GM19193 (cell line): ENCODE data around the gene LYPLAL1.
A peak's percentile ranks its signal among the peaks of the same experiment; 100 is the strongest.

Source experiments
- POLR2A ChIP-seq: IDR thresholded peaks from 4 replicates; pipeline ENCODE4 v1.6.1; 2011; ENCODE audit not compliant: insufficient read depth, insufficient read length; ENCODE audit errors: extremely low read depth

LYPLAL1 gene

GRCh38 chr1:219173758-219174459, at the start of gene LYPLAL1:
LYPLAL1 (plus strand) TSS chr1:219173878; CDS start chr1:219173891, 13 bp downstream.
- TF ChIP-seq POLR2A = peak; percentile 97

GRCh38 chr1:219124163-219124562, 49.5 kb upstream of the LYPLAL1 start:
- no peak for TF ChIP-seq POLR2A

DNA sequence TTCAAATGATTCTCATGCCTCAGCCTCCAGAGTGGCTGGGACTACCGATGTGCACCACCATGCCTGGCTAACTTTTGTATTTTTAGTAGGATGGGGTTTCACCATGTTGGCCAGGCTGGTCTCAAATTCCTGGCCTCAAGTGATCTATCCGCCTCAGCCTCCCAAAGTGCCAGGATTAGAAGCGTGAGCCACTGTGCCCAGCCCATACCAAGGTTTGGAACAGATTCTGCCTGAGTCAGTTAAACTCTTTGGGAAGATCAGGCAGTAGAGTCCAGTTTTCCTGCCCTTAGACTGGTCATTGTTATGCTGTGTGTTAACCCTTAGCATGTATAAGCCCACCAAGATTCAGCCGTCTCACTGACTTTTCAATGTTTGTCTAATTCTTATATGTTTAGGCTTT, 48.3 kb upstream of the LYPLAL1 start:
- no peak for TF ChIP-seq POLR2A

- no peak for TF ChIP-seq POLR2A
Observed at GRCh38 chr1:219126377-219126776, 47.3 kb upstream of the LYPLAL1 start.

DNA sequence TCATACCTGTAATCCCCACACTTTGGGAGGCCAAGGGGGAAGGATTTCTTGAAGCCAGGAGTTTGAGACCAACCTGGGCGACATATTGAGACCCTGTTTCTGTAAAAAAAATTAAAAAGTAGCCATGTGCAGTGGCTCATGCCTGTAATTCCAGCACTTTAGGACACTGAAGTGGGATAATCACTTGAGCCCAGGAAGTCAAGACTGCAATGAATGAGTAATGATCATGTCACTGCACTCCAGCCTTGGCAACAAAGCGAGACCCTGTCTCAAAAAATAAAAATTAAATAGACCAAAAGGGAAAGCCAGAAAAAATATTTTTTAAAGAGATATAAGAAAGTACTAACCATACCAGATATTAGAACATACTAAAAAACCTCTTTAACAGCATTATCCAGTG, 44.7 kb upstream of the LYPLAL1 start:
- no peak for TF ChIP-seq POLR2A

- no peak for TF ChIP-seq POLR2A
Observed at GRCh38 chr1:219130366-219130935, 43.2 kb upstream of the LYPLAL1 start.

GRCh38 chr1:219132939-219133338, 40.7 kb upstream of the LYPLAL1 start:
- no peak for TF ChIP-seq POLR2A

DNA sequence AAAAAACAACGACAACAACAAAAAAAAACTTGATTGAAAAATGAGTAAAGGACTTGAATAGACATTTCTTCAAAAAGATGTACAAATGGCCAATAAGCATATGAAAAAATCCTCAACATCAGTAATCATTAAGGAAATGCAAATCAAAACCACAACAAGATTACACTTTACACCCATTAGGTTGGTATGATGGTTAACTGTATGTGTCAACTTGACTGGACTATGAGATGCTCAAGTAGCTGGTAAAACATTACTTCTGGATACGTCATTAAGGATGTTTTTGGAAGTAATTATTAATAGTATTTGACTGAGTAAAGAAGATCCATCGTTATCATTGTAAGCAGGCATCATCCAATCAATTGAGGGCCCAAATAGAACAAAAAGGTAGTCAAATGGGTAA, 34.9 kb upstream of the LYPLAL1 start:
- TF ChIP-seq POLR2A = no peak

DNA sequence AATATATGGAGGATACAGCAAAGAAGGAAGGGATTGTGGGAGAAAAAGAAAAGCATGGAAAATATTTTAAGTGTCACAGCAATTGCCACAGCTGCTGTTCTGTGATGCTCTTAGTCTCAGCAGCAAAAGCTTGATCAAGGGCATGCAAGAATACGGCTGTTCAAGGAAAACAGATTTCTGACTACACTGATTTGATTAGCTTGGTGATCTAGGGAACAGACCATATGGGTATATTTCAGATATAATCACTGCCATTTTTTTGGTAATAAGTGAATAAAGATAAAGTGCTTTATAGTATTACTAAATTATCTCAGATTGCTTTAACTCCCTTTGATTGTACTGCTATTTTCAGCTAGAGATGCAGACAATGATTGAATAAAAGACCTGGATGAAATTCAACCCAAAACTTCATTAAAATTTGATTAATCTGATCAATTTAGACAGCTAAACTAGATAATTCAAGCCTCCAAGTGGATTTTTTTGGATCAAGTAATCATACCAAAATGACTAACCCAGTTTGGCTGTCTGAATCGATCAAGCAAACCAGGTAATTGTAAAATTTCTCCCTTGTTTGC, 33.3 kb upstream of the LYPLAL1 start:
- TF ChIP-seq POLR2A = no peak

DNA sequence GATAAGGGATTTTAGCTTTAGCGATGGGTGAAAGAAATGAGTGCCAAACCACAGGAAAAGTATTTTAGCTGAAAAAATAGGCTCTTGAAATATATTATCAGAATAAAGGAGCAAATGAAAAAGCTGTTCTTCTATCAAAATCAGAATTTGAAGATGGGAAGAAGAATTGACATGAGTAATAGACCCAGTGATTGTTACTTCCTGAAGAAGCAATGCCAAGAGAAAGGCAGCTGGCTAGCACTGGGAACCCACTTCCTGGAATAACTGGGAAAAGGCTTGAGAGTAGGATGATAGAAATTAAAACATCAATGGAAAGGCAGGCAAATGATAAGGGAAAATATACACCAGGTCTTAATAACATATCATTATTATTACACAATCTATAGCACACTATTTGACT, 29.9 kb upstream of the LYPLAL1 start:
- no peak for TF ChIP-seq POLR2A

- TF ChIP-seq POLR2A = no peak
Observed at GRCh38 chr1:219144658-219145315, 28.9 kb upstream of the LYPLAL1 start.

DNA sequence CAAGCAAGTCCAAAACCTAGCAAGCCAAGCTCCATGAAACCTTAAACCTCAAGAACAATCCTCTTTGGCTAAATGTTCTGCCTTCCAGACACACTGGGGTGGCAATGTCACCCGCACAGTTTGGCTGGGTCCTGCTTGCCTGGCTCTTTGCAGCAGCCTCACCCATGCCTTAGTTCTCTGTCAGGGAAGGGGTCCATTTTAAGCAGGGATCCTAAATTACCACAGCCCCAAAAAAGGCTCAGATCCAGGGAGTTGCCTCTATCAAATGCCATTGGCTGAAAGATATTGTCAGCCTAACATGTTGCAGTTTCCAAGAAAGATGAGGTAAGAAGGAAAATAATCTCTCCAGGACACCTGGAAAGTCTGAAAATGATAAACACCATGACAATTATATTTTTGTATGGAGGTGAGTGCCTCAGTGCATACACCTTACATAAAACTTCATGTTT, 26.1 kb upstream of the LYPLAL1 start:
- TF ChIP-seq POLR2A = no peak

DNA sequence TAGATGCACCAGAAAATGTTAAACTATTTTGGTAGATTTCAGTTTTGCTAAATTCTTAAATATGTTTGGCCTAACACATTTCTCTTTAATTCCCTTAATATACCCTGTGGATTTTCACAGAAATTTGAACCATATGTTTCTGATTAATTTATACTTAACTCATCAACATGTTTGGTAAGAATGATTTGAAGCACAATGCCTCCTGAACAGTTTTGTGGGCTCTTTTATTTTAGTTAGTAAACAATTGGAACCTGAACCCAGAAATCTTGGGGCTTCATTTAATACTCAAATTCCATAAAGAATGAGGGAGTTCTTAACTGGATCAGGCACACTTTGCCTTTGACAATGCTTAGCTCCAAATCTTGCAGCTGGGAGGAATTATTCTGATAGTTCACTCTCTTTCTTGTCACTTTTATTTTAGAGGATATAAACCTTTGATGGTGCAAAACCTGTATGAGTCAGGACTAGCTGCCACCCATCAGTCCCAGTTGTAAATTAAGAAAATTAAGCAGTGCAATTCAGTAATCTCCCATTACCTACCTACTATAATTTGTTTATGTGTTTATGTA, 24.6 kb upstream of the LYPLAL1 start:
- no peak for TF ChIP-seq POLR2A

DNA sequence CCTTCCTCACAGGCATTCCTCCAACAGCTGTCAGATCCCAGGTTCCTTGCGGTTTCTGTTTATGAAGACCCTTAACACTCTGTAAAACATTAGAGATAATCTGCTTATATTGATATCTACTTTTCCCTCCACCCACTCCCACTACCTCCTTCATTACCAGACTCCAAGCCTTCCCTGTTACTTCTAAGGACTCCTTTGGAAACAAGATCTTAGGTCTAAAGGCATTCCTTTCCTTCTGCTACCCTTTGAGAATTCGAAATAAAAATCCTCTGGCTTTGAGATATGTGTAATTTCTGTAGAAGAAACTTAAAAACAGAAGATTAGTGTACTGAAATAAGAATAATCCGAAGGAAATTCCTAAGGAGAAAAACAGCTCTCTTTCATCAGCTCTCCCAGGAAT, 23.7 kb upstream of the LYPLAL1 start:
- TF ChIP-seq POLR2A = no peak

GRCh38 chr1:219150913-219151312, 22.8 kb upstream of the LYPLAL1 start:
- no peak for TF ChIP-seq POLR2A
